Activated B cell treated with CpG ODN at 0.5 μM for 24 hours (primary cell): ENCODE data around the gene SND1. TPM values are rescaled to one million over a fixed set of nuclear protein-coding genes. Genes with fewer than 3 reads are reported as not detected.

Source experiments
- ATAC-seq: fragments of 200-7000 bp; cut with Tn5 transposase; one replicate; pipeline ENCODE4 v1.10.0; 2021; ENCODE audit warnings: low read depth, mild to moderate bottlenecking, moderate library complexity
- CTCF ChIA-PET: fragments of 350-600 bp; sonication (Branson Sonifier 250); formaldehyde crosslinking; loops from one replicate; lab custom pipeline; 2021; ENCODE audit warnings: antibody characterized with exemption; lab: Charles Lee
- POLR2A ChIA-PET: fragments of 350-600 bp; sonication (Branson Sonifier 250); formaldehyde crosslinking; loops from one replicate; lab custom pipeline; 2021; ENCODE audit warnings: antibody characterized with exemption; lab: Charles Lee
- DNase-seq: peaks from one replicate; pipeline ENCODE4 v3.0.0; 2022
- H3K27ac Mint-ChIP-seq: one replicate; pipeline ENCODE4 v1.8.0; 2020; ENCODE audit warnings: mixed read lengths
- H3K27me3 Mint-ChIP-seq: one replicate; pipeline ENCODE4 v1.8.0; 2021; ENCODE audit warnings: mixed read lengths
- H3K36me3 Mint-ChIP-seq: one replicate; pipeline ENCODE4 v1.8.0; 2021; ENCODE audit warnings: low read depth, mixed read lengths
- H3K4me1 Mint-ChIP-seq: one replicate; pipeline ENCODE4 v1.8.0; 2021; ENCODE audit warnings: mixed read lengths
- H3K4me3 Mint-ChIP-seq: one replicate; pipeline ENCODE4 v1.8.0; 2020; ENCODE audit warnings: mild to moderate bottlenecking, mixed read lengths
- H3K9me3 Mint-ChIP-seq: one replicate; pipeline ENCODE4 v1.8.0; 2020; ENCODE audit warnings: mixed read lengths
- intact Hi-C: fragments of 100-400 bp; cut with micrococcal nuclease; formaldehyde crosslinking; loops from one replicate; pipeline ENCODE4 v1.15.1; 2024
- total RNA-seq: library from RNA; stranded (reverse); gene quantifications from 2 replicates; pipeline ENCODE4 v1.2.3, GENCODE V29; 2022
- TF ChIP-seq, protein P1 (sequence below): fragments of 200-600 bp; IDR thresholded peaks from one replicate; pipeline ENCODE4 v1.8.0; 2022; ENCODE audit warnings: antibody characterized with exemption, mild to moderate bottlenecking

SND1 gene
- total RNA-seq, 1 donor from 2014 or later = 215 TPM

DNA sequence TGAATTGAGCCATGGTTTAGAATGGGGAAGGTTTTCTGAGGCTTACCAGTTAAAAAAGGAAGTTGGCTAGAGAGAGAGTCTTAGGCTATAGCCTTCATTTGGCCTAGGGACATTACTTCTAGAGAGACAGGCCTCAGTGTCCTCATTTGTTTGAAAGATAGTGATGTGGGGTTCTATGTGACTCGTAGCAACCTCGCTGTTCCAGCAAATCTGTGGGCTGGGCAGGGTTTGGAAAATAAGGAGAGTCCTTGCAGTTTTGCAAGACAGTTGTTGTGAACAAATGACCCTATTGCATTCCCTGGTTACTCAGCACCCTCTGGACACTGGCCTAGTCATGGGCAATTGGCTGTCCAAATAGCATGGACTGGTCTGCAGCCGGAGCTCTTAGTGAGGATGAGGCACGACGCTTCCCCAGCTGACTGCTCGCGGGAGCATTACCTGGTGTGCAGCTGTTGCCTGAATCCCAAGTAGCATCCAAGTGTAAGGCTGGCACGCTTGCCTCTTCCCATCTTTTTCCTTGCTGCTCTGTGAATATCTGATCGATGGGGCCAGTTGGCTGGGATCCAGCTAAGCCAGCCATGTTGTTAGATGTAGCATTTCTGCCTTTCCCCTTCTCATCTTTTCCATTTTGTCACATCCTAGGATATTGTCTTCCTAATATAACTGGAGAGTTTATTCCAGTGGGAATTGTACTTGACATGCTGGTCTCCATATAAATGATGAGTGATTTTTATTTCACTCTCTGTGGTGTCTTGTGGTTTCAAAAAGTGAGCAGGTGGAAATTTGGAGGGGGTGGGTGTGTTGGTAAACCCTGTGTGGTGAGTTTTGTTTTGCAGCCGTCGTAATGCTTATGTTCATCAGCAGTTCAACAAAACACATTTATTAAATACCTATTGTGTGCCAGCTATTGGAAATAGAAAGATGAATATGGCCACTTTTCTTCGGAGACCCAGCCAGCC, 99.8 kb downstream of the SND1 start:
- DNase-seq = no peak
- no peaks in the 10 kb centered on the region for H3K27me3 Mint-ChIP-seq
- ATAC-seq = no peak

DNA sequence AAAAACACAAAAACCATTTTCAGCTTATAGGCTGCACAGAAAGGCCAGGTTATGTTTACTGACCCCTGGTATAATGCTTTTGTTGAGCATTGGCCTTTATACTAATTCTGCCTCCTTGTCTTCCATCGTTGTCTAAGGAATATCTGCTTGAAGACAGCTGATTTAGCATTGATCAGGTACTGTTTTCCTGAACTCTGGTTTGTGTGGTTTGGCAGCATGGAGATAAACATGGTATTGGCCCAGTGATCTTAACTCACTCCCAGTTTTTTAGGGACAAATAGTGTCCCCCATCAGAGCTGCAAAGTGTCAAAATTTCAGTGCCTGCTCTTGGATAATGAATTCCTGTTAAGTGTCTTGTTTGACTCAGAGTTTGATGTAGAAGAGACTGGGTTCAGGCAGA, 100.8 kb downstream of the SND1 start:
- POLR2A ChIA-PET = no interaction called here
- intact Hi-C loops = no loop called here
- ATAC-seq = no peak
- TF ChIP-seq, protein P1, sequence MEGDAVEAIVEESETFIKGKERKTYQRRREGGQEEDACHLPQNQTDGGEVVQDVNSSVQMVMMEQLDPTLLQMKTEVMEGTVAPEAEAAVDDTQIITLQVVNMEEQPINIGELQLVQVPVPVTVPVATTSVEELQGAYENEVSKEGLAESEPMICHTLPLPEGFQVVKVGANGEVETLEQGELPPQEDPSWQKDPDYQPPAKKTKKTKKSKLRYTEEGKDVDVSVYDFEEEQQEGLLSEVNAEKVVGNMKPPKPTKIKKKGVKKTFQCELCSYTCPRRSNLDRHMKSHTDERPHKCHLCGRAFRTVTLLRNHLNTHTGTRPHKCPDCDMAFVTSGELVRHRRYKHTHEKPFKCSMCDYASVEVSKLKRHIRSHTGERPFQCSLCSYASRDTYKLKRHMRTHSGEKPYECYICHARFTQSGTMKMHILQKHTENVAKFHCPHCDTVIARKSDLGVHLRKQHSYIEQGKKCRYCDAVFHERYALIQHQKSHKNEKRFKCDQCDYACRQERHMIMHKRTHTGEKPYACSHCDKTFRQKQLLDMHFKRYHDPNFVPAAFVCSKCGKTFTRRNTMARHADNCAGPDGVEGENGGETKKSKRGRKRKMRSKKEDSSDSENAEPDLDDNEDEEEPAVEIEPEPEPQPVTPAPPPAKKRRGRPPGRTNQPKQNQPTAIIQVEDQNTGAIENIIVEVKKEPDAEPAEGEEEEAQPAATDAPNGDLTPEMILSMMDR = no peak
- H3K4me1 Mint-ChIP-seq = peaks cover 38% of the 10 kb centered on the region
- H3K9me3 Mint-ChIP-seq = no peaks in the 10 kb centered on the region
- H3K27ac Mint-ChIP-seq = no peak overlapping the region
- peaks cover 15% of the 10 kb centered on the region for H3K36me3 Mint-ChIP-seq
- CTCF ChIA-PET = no interaction called here
- DNase-seq = no peak
- H3K4me3 Mint-ChIP-seq = no peak overlapping the region
- no peaks in the 10 kb centered on the region for H3K27me3 Mint-ChIP-seq

More for the DNA sequence above, 99.8 kb downstream of the SND1 start:
- Mint-ChIP-seq H3K4me3 (no peak overlapping the region), H3K27ac (no peak overlapping the region), H3K4me1 (peaks cover 38% of the 10 kb centered on the region), H3K36me3 (peaks cover 21% of the 10 kb centered on the region), H3K9me3 (no peaks in the 10 kb centered on the region)
- ChIA-PET CTCF (no interaction called here), POLR2A (no interaction called here)
- TF ChIP-seq, protein P1 = no peak
- intact Hi-C loops = no loop called here

DNA sequence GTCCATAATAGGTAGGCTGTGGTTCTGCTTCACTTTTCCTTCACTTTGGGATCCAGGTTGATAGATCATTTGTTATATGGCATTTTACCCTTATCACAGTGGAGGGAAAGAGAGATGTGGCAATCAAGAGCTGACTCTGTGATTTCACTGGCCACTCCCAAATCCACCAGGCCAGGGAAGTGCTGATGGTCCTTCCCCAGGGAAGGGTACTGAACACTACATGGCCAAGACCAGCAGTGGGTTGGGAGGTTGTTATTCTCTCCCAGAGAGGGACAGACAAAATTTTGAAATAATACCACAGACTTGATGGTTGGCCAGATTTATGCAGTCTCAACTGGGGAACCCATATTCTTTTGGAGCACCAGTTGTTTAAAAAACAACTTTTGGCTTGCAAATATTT, 102.5 kb downstream of the SND1 start:
- CTCF ChIA-PET = no interaction called here
- POLR2A ChIA-PET = no interaction called here
- no peaks in the 10 kb centered on the region for H3K9me3 Mint-ChIP-seq
- no peak for ATAC-seq
- TF ChIP-seq, protein P1 = no peak
- DNase-seq = no peak
- H3K27me3 Mint-ChIP-seq = no peaks in the 10 kb centered on the region
- intact Hi-C loops = no loop called here
- H3K4me3 Mint-ChIP-seq = no peak overlapping the region
- no peak overlapping the region for H3K27ac Mint-ChIP-seq
- H3K4me1 Mint-ChIP-seq = peaks cover 38% of the 10 kb centered on the region
- H3K36me3 Mint-ChIP-seq = peaks cover 4% of the 10 kb centered on the region

DNA sequence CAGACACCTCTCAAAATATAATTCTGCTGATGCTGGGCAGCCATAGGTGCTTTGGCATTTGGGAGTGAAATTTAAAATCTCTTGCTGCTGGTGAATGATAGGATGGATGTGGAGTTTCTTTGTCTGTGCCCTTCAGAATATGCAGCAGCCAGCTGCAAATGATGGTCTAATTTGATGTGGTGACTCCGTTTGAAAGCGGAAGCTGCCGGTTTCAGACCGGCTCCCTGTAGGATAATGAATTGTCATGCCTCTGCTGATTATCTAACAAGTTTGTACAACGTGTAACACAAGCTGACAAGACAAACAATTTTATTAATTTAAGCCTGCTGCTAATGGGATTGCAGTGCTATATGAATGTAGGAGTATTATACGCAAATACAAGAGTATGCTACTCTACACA, 103.5 kb downstream of the SND1 start:
- Mint-ChIP-seq H3K36me3 (no peaks in the 10 kb centered on the region), H3K27me3 (no peaks in the 10 kb centered on the region), H3K27ac (no peak overlapping the region), H3K9me3 (no peaks in the 10 kb centered on the region), H3K4me3 (no peak overlapping the region), H3K4me1 (peaks cover 38% of the 10 kb centered on the region)
- no peak for DNase-seq
- intact Hi-C loops = no loop called here
- ATAC-seq = no peak
- CTCF ChIA-PET = no interaction called here
- TF ChIP-seq, protein P1 = no peak
- POLR2A ChIA-PET = no interaction called here

DNA sequence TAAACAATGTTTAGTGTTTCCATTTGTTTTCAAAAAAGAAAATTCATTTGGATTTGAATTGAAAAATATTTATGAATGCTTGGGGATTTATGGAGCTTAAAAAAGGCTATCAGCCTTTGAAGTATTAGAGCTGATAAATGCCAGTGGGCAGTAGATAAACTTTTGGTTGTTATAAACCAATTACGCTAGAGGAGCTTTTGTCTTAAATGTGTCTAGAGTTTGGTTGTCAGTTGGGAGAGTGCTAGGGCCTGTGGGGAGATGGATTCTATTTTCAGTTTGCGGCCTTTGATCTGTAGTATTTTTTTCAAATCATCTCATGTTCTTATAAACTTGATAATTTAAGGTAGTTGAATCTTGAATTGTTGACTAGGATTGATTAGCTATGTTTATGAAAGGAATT, 104.0 kb downstream of the SND1 start:
- no peak for DNase-seq
- no peak for ATAC-seq
- TF ChIP-seq, protein P1 = no peak
- intact Hi-C loops = no loop called here
- Mint-ChIP-seq H3K9me3 (no peaks in the 10 kb centered on the region), H3K4me1 (peaks cover 35% of the 10 kb centered on the region), H3K4me3 (no peak overlapping the region), H3K36me3 (no peaks in the 10 kb centered on the region), H3K27me3 (no peaks in the 10 kb centered on the region), H3K27ac (no peak overlapping the region)
- CTCF ChIA-PET = no interaction called here
- POLR2A ChIA-PET = no interaction called here
